ENCODE measurements around the gene DAPK1. TPM values are rescaled to one million over a fixed set of nuclear protein-coding genes. Genes with fewer than 3 reads are reported as not detected.

The DAPK1 gene
- total and polyA plus RNA-seq, 7 donors, result 0.66 to 8.4 (median 2.2) TPM

DNA sequence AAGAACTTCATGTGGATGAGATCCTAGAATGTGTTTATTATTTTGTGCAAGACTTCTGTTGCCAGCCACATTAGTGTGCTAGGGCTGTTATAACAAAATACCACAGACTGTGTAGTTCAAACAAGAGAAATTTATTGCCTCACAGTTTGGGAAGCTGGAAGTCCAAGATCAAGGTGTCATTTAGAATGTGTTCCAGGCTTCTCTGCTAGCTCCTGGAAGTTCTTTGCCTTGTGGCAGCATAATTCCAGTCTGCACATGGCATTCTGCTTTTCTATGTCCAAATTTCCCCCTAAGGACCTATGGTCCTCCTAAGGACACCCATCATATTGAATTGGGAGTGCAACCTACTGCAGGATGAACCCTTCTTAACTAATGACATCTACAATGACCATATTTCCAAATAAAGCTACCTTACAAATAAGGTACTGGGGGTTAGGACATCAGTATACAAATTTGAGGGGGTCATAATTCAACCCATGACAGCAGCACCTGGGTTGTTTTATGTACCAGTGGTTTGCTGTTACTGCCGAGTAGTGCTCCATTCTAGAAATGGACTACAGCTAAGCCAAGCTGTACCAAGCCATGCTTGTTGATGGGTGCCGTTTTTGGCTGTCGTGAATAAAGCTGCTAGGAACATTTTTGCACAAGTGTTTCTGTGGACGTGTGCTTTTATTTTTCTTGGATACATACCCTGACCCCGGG lies 52.7 kb downstream of the DAPK1 start:
- ATAC-seq (no peak), DNase-seq (no peak)
- intact Hi-C loops (cut with DNase I), result no loop called here
- TF ChIP-seq, protein P1, sequence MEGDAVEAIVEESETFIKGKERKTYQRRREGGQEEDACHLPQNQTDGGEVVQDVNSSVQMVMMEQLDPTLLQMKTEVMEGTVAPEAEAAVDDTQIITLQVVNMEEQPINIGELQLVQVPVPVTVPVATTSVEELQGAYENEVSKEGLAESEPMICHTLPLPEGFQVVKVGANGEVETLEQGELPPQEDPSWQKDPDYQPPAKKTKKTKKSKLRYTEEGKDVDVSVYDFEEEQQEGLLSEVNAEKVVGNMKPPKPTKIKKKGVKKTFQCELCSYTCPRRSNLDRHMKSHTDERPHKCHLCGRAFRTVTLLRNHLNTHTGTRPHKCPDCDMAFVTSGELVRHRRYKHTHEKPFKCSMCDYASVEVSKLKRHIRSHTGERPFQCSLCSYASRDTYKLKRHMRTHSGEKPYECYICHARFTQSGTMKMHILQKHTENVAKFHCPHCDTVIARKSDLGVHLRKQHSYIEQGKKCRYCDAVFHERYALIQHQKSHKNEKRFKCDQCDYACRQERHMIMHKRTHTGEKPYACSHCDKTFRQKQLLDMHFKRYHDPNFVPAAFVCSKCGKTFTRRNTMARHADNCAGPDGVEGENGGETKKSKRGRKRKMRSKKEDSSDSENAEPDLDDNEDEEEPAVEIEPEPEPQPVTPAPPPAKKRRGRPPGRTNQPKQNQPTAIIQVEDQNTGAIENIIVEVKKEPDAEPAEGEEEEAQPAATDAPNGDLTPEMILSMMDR (IDR thresholded peaks at IDR 0.05), result no peak
- Histone ChIP-seq H3K36me3 (ENCODE audit: insufficient read depth in 1 of 2, low read depth in 1 of 2) (no peaks in the 10 kb centered on the region), H3K4me1 (no peaks in the 10 kb centered on the region), H3K4me3 (no peak overlapping the region), H3K27ac (no peak overlapping the region), H3K9me3 (no peaks in the 10 kb centered on the region), H3K27me3 (ENCODE audit: insufficient read depth in 3 of 3, low read length in 2 of 3) (peaks cover 0 to 2% (median 0%) of the 10 kb centered on the region in 3 donors)
- 83 to 88% (median 87%) methylated on average over 5 of the region's 5 CpGs for WGBS, 3 donors

DNA sequence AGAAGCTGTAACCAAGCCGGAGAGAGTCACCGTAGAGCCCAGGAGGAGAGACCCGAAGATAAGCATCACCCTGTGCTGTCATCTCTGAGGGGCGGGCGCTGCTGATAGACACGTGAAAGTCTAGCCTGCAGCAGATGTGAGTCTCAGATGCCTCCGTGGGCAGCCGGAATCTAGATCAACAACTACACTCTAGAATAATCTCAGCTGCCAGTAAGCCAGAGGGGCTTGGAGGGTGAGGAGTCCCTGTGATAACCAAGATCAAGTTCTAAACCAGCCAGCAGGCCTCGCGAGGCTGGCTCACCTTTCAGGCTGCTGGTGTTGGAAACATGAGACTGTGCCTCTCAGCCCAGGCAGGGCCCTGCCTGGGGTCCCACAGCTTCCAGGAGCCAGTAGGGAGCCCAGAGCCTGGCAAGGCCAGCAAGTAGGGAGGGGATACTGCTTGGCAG lies 54.1 kb downstream of the DAPK1 start:
- Histone ChIP-seq H3K9me3 (no peaks in the 10 kb centered on the region), H3K27me3 (ENCODE audit: insufficient read depth in 3 of 3, low read length in 2 of 3) (peaks cover 0 to 2% (median 0%) of the 10 kb centered on the region in 3 donors), H3K4me3 (no peak overlapping the region), H3K27ac (no peak overlapping the region), H3K36me3 (ENCODE audit: insufficient read depth in 1 of 2, low read depth in 1 of 2) (no peaks in the 10 kb centered on the region), H3K4me1 (no peaks in the 10 kb centered on the region)
- intact Hi-C loops (cut with DNase I), result no loop called here
- TF ChIP-seq, protein P1 (IDR thresholded peaks at IDR 0.05), result no peak
- ATAC-seq (no peak), DNase-seq (no peak)
- 70 to 73% (median 72%) methylated on average over 10 of the region's 10 CpGs for WGBS, 3 donors

DNA sequence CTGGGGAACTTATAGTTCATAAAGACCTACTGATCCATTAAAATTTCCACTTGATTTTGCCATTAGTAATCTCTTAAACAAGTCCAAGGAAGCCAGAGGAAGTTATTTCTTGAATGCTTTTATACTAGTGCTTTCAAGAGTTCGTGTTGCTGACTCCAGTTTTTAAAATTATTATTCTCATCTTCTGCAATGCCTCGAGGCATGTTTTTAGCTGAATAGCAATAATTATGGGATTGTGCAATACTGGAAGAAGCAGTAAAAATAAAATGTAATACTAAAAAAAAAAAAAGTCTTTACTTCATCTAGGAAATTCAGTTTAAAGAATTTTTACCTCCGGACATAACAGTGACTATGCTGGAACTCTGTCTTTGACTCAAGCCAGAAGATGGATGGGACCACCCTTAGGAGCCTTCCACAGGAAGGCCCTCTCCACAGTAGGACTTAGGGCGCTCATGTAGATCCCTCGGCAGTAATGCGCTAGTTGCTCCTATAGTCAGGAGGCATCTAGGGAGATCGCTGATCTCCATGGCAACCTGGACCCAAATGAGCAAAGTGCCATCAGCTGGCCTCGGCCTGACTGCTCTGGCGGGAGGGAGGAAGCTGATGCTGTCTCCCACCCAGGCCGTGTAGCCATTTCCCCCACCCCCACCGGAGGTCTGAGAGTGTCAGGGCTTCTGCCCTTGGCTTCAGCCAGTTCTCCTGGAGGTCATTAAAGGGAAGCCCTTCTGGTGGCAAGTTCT lies 56.7 kb downstream of the DAPK1 start:
- DNase-seq, result no peak
- no peak for ATAC-seq
- TF ChIP-seq, protein P1 (IDR thresholded peaks at IDR 0.05), result no peak
- H3K4me1 ChIP-seq, result no peaks in the 10 kb centered on the region
- no peaks in the 10 kb centered on the region for H3K36me3 ChIP-seq (ENCODE audit: insufficient read depth in 1 of 2, low read depth in 1 of 2)
- H3K27ac ChIP-seq, result no peak overlapping the region
- 74 to 83% (median 83%) methylated on average over 11 of the region's 11 CpGs for WGBS, 3 donors
- no peaks in the 10 kb centered on the region for H3K27me3 ChIP-seq (ENCODE audit: insufficient read depth in 3 of 3, low read length in 2 of 3)
- no peaks in the 10 kb centered on the region for H3K9me3 ChIP-seq
- intact Hi-C loops (cut with DNase I), result no loop called here
- no peak overlapping the region for H3K4me3 ChIP-seq

DNA sequence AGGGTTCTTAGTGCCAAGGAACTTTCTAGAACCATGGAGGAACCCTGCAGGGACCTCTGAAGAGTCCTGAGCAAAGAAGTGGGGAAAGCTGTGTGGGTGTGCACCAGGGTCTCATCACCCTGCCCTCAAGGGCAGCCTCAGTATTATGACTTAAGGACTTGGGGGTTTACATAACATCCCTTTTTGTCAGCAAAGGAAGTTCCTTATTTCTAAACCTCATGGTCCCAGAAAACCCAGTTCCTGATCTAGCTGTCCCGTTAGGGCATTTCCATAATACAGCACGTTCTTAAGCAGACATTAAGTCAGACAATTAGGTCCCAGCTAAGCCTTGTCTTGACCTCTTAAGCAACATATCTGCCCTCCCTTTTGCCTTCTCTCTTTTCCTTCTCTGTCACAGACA lies 57.3 kb downstream of the DAPK1 start:
- no peak overlapping the region for H3K27ac ChIP-seq

More for the DNA sequence above, 57.3 kb downstream of the DAPK1 start:
- Histone ChIP-seq H3K36me3 (ENCODE audit: insufficient read depth in 1 of 2, low read depth in 1 of 2) (no peaks in the 10 kb centered on the region), H3K4me3 (no peak overlapping the region), H3K4me1 (no peaks in the 10 kb centered on the region), H3K9me3 (no peaks in the 10 kb centered on the region), H3K27me3 (ENCODE audit: insufficient read depth in 3 of 3, low read length in 2 of 3) (no peaks in the 10 kb centered on the region)
- TF ChIP-seq, protein P1 (IDR thresholded peaks at IDR 0.05), result no peak
- WGBS, 3 donors, result 74 to 82% (median 81%) methylated on average over 2 of the region's 2 CpGs
- no peak for ATAC-seq
- intact Hi-C loops (cut with DNase I), result no loop called here
- no peak for DNase-seq
